ENCODE measurements around the gene CEACAM1. TPM values are rescaled to one million over a fixed set of nuclear protein-coding genes. Genes with fewer than 3 reads are reported as not detected.

The CEACAM1 gene
- total RNA-seq, 1 experiment from 2014 or later, result 0.56 TPM

DNA sequence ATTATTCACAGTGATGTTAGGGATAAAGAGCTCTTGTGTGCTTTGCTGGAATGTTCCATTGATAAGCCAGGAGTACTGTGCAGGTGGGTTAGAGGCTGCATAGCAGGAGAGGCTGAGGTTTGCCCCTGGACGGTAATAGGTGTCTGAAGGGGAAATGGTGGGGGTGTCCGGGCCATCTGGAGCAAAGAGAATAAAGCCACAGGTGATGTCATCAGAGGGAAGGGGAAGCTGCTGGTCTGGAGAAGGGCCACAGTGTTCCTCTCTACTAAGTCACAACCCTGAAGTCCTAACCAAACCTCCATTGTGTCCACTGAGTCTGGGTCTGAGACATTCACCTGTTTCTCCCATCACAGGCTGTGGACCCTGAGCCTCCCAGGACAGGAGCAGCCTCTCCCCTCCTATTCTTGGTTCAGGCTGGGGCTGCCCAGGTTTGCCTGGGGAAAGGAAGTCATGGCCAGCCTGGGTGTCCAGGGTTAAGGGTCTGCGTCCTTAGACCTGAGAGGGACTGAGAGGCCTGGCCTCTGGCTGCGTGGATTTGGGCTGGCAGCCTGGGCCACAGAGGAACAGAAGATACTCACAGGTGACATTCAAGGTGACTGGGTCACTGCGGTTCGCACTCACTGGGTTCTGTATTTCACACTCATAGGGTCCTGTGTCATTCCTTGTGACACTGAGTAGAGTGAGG lies 6.8 kb downstream of the CEACAM1 start:
- Mint-ChIP-seq H3K27ac (ENCODE audit: low read depth, unreplicated experiment) (no peak overlapping the region), H3K4me1 (ENCODE audit: insufficient read depth, unreplicated experiment) (no peaks in the 10 kb centered on the region), H3K36me3 (ENCODE audit: insufficient read depth, unreplicated experiment) (no peaks in the 10 kb centered on the region), H3K27me3 (ENCODE audit: insufficient read depth, unreplicated experiment) (no peaks in the 10 kb centered on the region), H3K9me3 (ENCODE audit: unreplicated experiment) (no peaks in the 10 kb centered on the region), H3K4me3 (ENCODE audit: unreplicated experiment) (no peak overlapping the region)
- TF ChIP-seq, protein P1, sequence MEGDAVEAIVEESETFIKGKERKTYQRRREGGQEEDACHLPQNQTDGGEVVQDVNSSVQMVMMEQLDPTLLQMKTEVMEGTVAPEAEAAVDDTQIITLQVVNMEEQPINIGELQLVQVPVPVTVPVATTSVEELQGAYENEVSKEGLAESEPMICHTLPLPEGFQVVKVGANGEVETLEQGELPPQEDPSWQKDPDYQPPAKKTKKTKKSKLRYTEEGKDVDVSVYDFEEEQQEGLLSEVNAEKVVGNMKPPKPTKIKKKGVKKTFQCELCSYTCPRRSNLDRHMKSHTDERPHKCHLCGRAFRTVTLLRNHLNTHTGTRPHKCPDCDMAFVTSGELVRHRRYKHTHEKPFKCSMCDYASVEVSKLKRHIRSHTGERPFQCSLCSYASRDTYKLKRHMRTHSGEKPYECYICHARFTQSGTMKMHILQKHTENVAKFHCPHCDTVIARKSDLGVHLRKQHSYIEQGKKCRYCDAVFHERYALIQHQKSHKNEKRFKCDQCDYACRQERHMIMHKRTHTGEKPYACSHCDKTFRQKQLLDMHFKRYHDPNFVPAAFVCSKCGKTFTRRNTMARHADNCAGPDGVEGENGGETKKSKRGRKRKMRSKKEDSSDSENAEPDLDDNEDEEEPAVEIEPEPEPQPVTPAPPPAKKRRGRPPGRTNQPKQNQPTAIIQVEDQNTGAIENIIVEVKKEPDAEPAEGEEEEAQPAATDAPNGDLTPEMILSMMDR (IDR thresholded peaks at IDR 0.05; ENCODE audit: unreplicated experiment), result no peak
- no TSS peak for BruUV-seq (replicated peaks)
- DNase-seq (ENCODE audit: unreplicated experiment), result no peak
- intact Hi-C loops (cut with micrococcal nuclease), result no loop called here
- CTCF ChIA-PET, result interaction anchor here (0.6 to 0.7 kb wide), 2 partner anchors 45 to 83 kb away, joined by 3 read pairs; no protein-coding TSS in a partner anchor
- POLR2A ChIA-PET, result no interaction called here

DNA sequence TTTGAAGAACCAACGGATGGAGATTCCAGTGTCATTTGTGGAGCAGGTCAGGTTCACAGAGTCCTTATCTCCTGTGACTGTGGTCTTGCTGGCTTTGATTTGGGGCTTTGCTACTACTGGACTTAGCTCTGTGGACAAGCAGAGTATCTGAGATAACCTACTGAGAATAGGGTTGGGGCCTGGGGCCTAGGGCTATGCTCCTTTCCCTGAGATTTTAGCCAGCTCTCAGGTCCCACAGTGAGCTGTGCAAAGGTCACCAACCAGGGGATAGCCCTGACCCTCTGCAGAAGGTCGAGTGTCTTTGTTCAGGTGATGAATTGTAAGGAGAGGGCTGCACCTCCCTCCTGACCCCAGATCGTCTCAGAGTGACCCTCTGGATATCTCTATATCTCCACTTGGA lies 9.2 kb downstream of the CEACAM1 start:
- Mint-ChIP-seq H3K9me3 (ENCODE audit: unreplicated experiment) (no peaks in the 10 kb centered on the region), H3K4me3 (ENCODE audit: unreplicated experiment) (no peak overlapping the region), H3K36me3 (ENCODE audit: insufficient read depth, unreplicated experiment) (no peaks in the 10 kb centered on the region), H3K27me3 (ENCODE audit: insufficient read depth, unreplicated experiment) (no peaks in the 10 kb centered on the region), H3K4me1 (ENCODE audit: insufficient read depth, unreplicated experiment) (no peaks in the 10 kb centered on the region), H3K27ac (ENCODE audit: low read depth, unreplicated experiment) (no peak overlapping the region)
- DNase-seq (ENCODE audit: unreplicated experiment), result no peak
- TF ChIP-seq, protein P1 (IDR thresholded peaks at IDR 0.05; ENCODE audit: unreplicated experiment), result no peak
- ChIA-PET POLR2A (no interaction called here), CTCF (interaction anchor here (0.6 to 1.5 kb wide), 5 partner anchors 10 to 69 kb away, joined by 3 to 4 read pairs (median 4); no protein-coding TSS in a partner anchor)
- intact Hi-C loops (cut with micrococcal nuclease), result no loop called here
- BruUV-seq (replicated peaks), result no TSS peak

DNA sequence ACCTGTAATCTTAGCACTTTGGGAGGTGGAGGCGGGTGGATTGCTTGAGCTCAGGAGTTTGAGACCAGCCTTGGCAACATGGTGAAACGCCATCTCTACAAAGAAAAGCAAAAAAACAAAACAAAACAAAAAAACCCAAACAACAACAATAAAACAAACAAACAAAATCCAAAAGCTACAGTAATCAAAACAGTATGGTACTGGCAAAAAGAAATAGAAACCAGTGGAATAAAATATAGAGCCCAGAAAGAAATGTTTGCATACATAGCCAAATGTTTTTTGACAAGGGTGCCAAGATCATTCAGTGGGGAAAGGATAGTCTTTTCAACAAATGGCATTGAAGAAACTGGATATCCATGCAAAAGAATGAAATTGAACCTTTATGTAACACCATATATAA lies 11.5 kb downstream of the CEACAM1 start:
- ChIA-PET POLR2A (no interaction called here), CTCF (interaction anchor here (0.5 kb wide), 1 partner anchor 47 kb away, joined by 4 read pairs; no protein-coding TSS in a partner anchor)
- TF ChIP-seq, protein P1 (IDR thresholded peaks at IDR 0.05; ENCODE audit: unreplicated experiment), result no peak
- Mint-ChIP-seq H3K27ac (ENCODE audit: low read depth, unreplicated experiment) (no peak overlapping the region), H3K27me3 (ENCODE audit: insufficient read depth, unreplicated experiment) (no peaks in the 10 kb centered on the region), H3K4me1 (ENCODE audit: insufficient read depth, unreplicated experiment) (no peaks in the 10 kb centered on the region), H3K4me3 (ENCODE audit: unreplicated experiment) (no peak overlapping the region), H3K36me3 (ENCODE audit: insufficient read depth, unreplicated experiment) (no peaks in the 10 kb centered on the region), H3K9me3 (ENCODE audit: unreplicated experiment) (no peaks in the 10 kb centered on the region)
- no TSS peak for BruUV-seq (replicated peaks)
- intact Hi-C loops (cut with micrococcal nuclease), result no loop called here
- no peak for DNase-seq (ENCODE audit: unreplicated experiment)

DNA sequence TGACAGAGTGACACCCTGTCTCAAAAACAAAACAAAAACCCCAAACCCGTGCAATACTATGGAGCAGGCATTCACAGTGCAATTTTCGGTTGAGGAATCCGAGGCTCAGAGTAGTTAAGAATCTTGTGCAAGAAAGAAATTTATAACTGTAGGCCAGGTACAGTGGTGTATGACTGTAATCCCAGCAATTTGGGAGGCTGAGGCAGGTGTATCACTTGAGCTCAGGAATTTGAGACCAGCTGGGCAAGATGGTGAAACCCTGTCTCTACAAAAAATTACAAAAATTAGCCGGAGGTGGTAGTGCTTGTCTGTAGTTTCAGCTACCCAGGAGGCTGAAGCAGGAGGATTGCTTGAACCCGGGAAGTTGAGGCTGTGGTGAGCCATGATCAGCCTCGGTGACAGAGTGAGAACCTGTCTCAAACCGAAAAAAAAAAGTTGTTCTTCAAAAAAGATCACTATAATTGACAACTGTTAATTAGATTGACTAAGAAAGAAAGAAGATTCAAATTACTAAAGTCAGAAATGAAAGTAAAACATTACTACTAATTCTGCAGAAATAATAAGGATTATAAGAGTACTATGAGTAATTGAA lies 12.9 kb downstream of the CEACAM1 start:
- intact Hi-C loops (cut with micrococcal nuclease), result no loop called here
- no peak for DNase-seq (ENCODE audit: unreplicated experiment)
- H3K36me3 Mint-ChIP-seq (ENCODE audit: insufficient read depth, unreplicated experiment), result no peaks in the 10 kb centered on the region
- ChIA-PET POLR2A (no interaction called here), CTCF (interaction anchor here (0.9 to 1.1 kb wide), 3 partner anchors 12 to 65 kb away, joined by 4 to 7 read pairs (median 5); partner anchors contain the start of gene CEACAM1)
- H3K27ac Mint-ChIP-seq (ENCODE audit: low read depth, unreplicated experiment), result no peak overlapping the region
- H3K9me3 Mint-ChIP-seq (ENCODE audit: unreplicated experiment), result no peaks in the 10 kb centered on the region
- no peak overlapping the region for H3K4me3 Mint-ChIP-seq (ENCODE audit: unreplicated experiment)
- TF ChIP-seq, protein P1 (IDR thresholded peaks at IDR 0.05; ENCODE audit: unreplicated experiment), result no peak
- BruUV-seq (replicated peaks), result no TSS peak
- H3K4me1 Mint-ChIP-seq (ENCODE audit: insufficient read depth, unreplicated experiment), result no peaks in the 10 kb centered on the region
- no peaks in the 10 kb centered on the region for H3K27me3 Mint-ChIP-seq (ENCODE audit: insufficient read depth, unreplicated experiment)

All from MCF 10A (cell line).